ENCODE measurements around the gene CLEC5A. TPM values are rescaled to one million over a fixed set of nuclear protein-coding genes. Genes with fewer than 3 reads are reported as not detected.

Gene CLEC5A
- total and polyA plus RNA-seq, 2 of the 8 experiments (the other 6 are each of a cell fraction or from before 2014, with no cell fraction given), result not detected

DNA sequence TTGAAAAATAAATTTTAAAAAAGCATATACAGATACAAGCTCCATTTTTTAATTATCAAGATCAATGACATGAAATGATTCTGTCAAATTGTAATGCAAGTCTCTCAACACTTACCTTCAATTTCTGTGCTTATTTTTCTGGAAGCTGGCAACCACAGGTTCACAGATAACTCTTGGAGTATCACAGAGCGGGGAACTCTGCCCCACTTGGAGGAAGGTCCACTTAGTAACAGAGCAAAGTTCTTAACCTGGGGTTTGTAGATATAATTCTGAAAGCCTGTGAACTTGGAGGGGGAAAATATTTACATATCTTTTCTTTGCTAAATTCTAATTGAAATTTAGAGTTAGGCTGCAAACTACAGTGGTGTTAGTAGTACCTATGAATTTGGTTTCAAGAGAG, 46.6 kb upstream of the CLEC5A start (continued):
- TF ChIP-seq SIN3A (conservative IDR thresholded peaks at IDR 0.05 in 1 of 2, IDR thresholded peaks at IDR 0.05 in 1 of 2; ENCODE audit: low read depth in 1 of 2, low read length in 2 of 2) (no peak), TEAD4 (IDR thresholded peaks at IDR 0.05; ENCODE audit: low read depth, low read length) (no peak), GABPA (IDR thresholded peaks at IDR 0.05; ENCODE audit: borderline replicate concordance, insufficient read depth, low read length) (no peak)
- TF ChIP-seq, protein P1, sequence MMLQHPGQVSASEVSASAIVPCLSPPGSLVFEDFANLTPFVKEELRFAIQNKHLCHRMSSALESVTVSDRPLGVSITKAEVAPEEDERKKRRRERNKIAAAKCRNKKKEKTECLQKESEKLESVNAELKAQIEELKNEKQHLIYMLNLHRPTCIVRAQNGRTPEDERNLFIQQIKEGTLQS (IDR thresholded peaks at IDR 0.05; ENCODE audit: insufficient read depth, low read depth, low read length), result no peak
- TF ChIP-seq, protein P2, sequence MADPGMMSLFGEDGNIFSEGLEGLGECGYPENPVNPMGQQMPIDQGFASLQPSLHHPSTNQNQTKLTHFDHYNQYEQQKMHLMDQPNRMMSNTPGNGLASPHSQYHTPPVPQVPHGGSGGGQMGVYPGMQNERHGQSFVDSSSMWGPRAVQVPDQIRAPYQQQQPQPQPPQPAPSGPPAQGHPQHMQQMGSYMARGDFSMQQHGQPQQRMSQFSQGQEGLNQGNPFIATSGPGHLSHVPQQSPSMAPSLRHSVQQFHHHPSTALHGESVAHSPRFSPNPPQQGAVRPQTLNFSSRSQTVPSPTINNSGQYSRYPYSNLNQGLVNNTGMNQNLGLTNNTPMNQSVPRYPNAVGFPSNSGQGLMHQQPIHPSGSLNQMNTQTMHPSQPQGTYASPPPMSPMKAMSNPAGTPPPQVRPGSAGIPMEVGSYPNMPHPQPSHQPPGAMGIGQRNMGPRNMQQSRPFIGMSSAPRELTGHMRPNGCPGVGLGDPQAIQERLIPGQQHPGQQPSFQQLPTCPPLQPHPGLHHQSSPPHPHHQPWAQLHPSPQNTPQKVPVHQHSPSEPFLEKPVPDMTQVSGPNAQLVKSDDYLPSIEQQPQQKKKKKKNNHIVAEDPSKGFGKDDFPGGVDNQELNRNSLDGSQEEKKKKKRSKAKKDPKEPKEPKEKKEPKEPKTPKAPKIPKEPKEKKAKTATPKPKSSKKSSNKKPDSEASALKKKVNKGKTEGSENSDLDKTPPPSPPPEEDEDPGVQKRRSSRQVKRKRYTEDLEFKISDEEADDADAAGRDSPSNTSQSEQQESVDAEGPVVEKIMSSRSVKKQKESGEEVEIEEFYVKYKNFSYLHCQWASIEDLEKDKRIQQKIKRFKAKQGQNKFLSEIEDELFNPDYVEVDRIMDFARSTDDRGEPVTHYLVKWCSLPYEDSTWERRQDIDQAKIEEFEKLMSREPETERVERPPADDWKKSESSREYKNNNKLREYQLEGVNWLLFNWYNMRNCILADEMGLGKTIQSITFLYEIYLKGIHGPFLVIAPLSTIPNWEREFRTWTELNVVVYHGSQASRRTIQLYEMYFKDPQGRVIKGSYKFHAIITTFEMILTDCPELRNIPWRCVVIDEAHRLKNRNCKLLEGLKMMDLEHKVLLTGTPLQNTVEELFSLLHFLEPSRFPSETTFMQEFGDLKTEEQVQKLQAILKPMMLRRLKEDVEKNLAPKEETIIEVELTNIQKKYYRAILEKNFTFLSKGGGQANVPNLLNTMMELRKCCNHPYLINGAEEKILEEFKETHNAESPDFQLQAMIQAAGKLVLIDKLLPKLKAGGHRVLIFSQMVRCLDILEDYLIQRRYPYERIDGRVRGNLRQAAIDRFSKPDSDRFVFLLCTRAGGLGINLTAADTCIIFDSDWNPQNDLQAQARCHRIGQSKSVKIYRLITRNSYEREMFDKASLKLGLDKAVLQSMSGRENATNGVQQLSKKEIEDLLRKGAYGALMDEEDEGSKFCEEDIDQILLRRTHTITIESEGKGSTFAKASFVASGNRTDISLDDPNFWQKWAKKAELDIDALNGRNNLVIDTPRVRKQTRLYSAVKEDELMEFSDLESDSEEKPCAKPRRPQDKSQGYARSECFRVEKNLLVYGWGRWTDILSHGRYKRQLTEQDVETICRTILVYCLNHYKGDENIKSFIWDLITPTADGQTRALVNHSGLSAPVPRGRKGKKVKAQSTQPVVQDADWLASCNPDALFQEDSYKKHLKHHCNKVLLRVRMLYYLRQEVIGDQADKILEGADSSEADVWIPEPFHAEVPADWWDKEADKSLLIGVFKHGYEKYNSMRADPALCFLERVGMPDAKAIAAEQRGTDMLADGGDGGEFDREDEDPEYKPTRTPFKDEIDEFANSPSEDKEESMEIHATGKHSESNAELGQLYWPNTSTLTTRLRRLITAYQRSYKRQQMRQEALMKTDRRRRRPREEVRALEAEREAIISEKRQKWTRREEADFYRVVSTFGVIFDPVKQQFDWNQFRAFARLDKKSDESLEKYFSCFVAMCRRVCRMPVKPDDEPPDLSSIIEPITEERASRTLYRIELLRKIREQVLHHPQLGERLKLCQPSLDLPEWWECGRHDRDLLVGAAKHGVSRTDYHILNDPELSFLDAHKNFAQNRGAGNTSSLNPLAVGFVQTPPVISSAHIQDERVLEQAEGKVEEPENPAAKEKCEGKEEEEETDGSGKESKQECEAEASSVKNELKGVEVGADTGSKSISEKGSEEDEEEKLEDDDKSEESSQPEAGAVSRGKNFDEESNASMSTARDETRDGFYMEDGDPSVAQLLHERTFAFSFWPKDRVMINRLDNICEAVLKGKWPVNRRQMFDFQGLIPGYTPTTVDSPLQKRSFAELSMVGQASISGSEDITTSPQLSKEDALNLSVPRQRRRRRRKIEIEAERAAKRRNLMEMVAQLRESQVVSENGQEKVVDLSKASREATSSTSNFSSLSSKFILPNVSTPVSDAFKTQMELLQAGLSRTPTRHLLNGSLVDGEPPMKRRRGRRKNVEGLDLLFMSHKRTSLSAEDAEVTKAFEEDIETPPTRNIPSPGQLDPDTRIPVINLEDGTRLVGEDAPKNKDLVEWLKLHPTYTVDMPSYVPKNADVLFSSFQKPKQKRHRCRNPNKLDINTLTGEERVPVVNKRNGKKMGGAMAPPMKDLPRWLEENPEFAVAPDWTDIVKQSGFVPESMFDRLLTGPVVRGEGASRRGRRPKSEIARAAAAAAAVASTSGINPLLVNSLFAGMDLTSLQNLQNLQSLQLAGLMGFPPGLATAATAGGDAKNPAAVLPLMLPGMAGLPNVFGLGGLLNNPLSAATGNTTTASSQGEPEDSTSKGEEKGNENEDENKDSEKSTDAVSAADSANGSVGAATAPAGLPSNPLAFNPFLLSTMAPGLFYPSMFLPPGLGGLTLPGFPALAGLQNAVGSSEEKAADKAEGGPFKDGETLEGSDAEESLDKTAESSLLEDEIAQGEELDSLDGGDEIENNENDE (IDR thresholded peaks at IDR 0.05; ENCODE audit: insufficient replicate concordance, low read length), result no peak
